Measurements from ENCODE around the gene ELK3. TPM values are rescaled to one million over a fixed set of nuclear protein-coding genes. Genes with fewer than 3 reads are reported as not detected.

Gene ELK3
- total and polyA plus RNA-seq, 2 of the 8 experiments (the other 6 are each of a cell fraction or from before 2014, with no cell fraction given) = 3.5 to 14.3 TPM

DNA sequence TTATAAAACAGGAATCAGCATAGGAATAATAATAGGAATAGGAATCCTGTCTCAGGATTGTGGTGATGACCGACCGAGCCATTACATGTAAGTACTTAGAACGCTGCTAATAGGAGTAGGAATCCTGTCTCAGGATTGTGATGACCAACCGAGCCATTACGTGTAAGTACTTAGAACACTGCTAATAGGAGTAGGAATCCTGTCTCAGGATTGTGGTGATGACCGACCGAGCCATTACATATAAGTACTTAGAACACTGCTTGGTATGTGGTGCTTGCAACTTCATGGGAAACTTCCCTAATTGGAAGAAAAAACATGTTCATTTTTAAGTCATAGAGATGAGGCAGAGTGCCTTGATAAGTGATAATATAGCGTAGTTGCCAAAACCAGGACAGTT is 30.0 kb downstream of the ELK3 start:
- Histone ChIP-seq H3K56ac (replicated peaks; ENCODE audit: insufficient read length, low read depth, low read length) (no peak overlapping the region), H3K14ac (ENCODE audit: insufficient read length) (no peak overlapping the region), H2BK20ac (ENCODE audit: low read length) (no peak overlapping the region), H3K4me2 (ENCODE audit: insufficient read depth in 1 of 2, low read depth in 2 of 2, low read length in 2 of 2) (no peak overlapping the region), H3K79me2 (ENCODE audit: control insufficient read depth in 1 of 2, insufficient read depth in 2 of 2, low read length in 2 of 2) (no peaks in the 10 kb centered on the region), H2AFZ (ENCODE audit: low read length) (no peak overlapping the region), H2BK120ac (replicated peaks; ENCODE audit: low read depth, low read length) (no peak overlapping the region), H3K9me3 (ENCODE audit: insufficient read depth in 2 of 2, low read depth in 1 of 2, low read length in 1 of 2) (no peaks in the 10 kb centered on the region), H3K4ac (replicated peaks; ENCODE audit: insufficient read length, low read depth, low read length) (no peak overlapping the region), H3K23ac (ENCODE audit: insufficient read length) (no peak overlapping the region), H4K91ac (replicated peaks; ENCODE audit: insufficient read length, low read length) (no peak overlapping the region), H2BK5ac (ENCODE audit: low read depth, low read length) (no peak overlapping the region), H2AK5ac (ENCODE audit: low read depth, low read length) (no peak overlapping the region), H4K5ac (ENCODE audit: insufficient read length, low read depth, low read length) (no peak overlapping the region), H3K4me3 (ENCODE audit: extremely low read depth in 1 of 4, insufficient read depth in 2 of 4, low read depth in 3 of 4, low read length in 4 of 4) (no peak overlapping the region), H3K79me1 (ENCODE audit: low read depth, low read length) (peaks cover 3% of the 10 kb centered on the region), H3K27me3 (replicated peaks in 1 of 4; ENCODE audit: control insufficient read depth in 3 of 4, extremely low read depth in 1 of 4, insufficient read depth in 3 of 4, low read length in 3 of 4) (no peaks in the 10 kb centered on the region), H3K18ac (ENCODE audit: extremely low read depth, low read length) (no peak overlapping the region), H2BK12ac (ENCODE audit: low read depth, low read length) (no peak overlapping the region), H3K4me1 (replicated peaks in 1 of 4; ENCODE audit: control insufficient read depth in 3 of 4, insufficient read depth in 4 of 4, low read length in 3 of 4) (0 out of 7 replicates have a peak, but pooled peaks cover 0 to 2% (median 0%) of the 10 kb centered on the region in 4 experiments), H3K9ac (replicated peaks in 1 of 4; ENCODE audit: extremely low read depth in 1 of 4, low read depth in 3 of 4, low read length in 3 of 4) (no peak overlapping the region), H2BK15ac (ENCODE audit: low read length) (no peak overlapping the region), H4K20me1 (replicated peaks in 1 of 2; ENCODE audit: control insufficient read depth in 1 of 2, insufficient read depth in 2 of 2, low read length in 2 of 2) (no peaks in the 10 kb centered on the region), H3K27ac (ENCODE audit: low read depth, low read length) (no peak overlapping the region), H3K23me2 (ENCODE audit: low read depth, low read length) (no peaks in the 10 kb centered on the region), H4K8ac (ENCODE audit: extremely low read depth, insufficient read depth, low read length) (no peak overlapping the region), H3K36me3 (ENCODE audit: control insufficient read depth in 2 of 4, insufficient read depth in 4 of 4, low read length in 3 of 4) (no peaks in the 10 kb centered on the region; a peak in 1 of 8 replicates)
- DNase-seq (ENCODE audit: low read depth in 1 of 2, low spot score in 2 of 2) = no peak
- TF ChIP-seq CREB1 (IDR thresholded peaks at IDR 0.05) (no peak), NRF1 (IDR thresholded peaks at IDR 0.05; ENCODE audit: low read depth, low read length) (no peak), BRCA1 (IDR thresholded peaks at IDR 0.05; ENCODE audit: low read depth, low read length) (no peak), CHD2 (IDR thresholded peaks at IDR 0.05; ENCODE audit: low read length) (no peak), TEAD4 (IDR thresholded peaks at IDR 0.05; ENCODE audit: low read depth, low read length) (no peak)
- no peak for FAIRE-seq
- POLR2A ChIA-PET (ENCODE audit: partially characterized antibody) = interaction anchor here (1.0 kb wide), 1 partner anchor 15 kb away, joined by 3 read pairs; no protein-coding TSS in a partner anchor
- CTCF ChIA-PET (ENCODE audit: partially characterized antibody) = interaction anchor here (1.2 to 1.6 kb wide), 3 partner anchors 9 to 293 kb away, joined by 4 to 9 read pairs (median 6); no protein-coding TSS in a partner anchor
- WGBS, 2 experiments (ENCODE audit: extremely low coverage in 1 of 2, insufficient coverage in 1 of 2, insufficient read length in 1 of 2, insufficient replicate concordance in 2 of 2, low coverage in 1 of 2, low lambda C conversion rate in 2 of 2, missing lambda C conversion rate in 1 of 2) = 91% methylated on average over 8 of the region's 8 CpGs; no CpG with 5 or more reads in 1 of the 2 experiments
